Sigmoid colon (tissue), 7 donors: ENCODE data around the gene KMT2B. TPM values are rescaled to one million over a fixed set of nuclear protein-coding genes. Genes with fewer than 3 reads are reported as not detected.

Experiments used
- DNase-seq: peaks from one replicate; pipeline ENCODE4 v3.0.0-alpha.2; 2019
- H3K27ac ChIP-seq, 4 donors: fragments of 200-600 bp; sonication (generic); one replicate each; pipeline ENCODE4 v1.5.1; 2016 to 2019; ENCODE audit warnings: mild to moderate bottlenecking in 1 of 4
- H3K27me3 ChIP-seq, 3 donors: fragments of 200-600 bp; sonication (generic); one replicate each; pipeline ENCODE4 v1.5.1; 2019; ENCODE audit warnings: mild to moderate bottlenecking in 1 of 3
- H3K36me3 ChIP-seq, 4 donors: fragments of 200-600 bp; sonication (generic); one replicate each; pipeline ENCODE4 v1.5.1; 2016 to 2019
- H3K4me1 ChIP-seq, 4 donors: fragments of 200-600 bp; sonication (generic); one replicate each; pipeline ENCODE4 v1.5.1; 2017 to 2019
- H3K4me3 ChIP-seq, 4 donors: fragments of 200-600 bp; sonication (generic); one replicate each; pipeline ENCODE4 v1.5.1; 2017 to 2019; ENCODE audit warnings: mild to moderate bottlenecking in 2 of 4, moderate library complexity in 1 of 4
- H3K9me3 ChIP-seq, 4 donors: fragments of 200-600 bp in 3 of 4; sonication (generic) in 3 of 4; one replicate each; pipeline versions ENCODE4 v1.5.1 to v1.6.1; 2013 to 2019
- CTCF ChIP-seq, 4 experiments: fragments of 450-650 bp in 3 of 4; fragments of 200-600 bp in 1 of 4; IDR thresholded peaks; one replicate each; pipeline ENCODE4 v1.5.1; 2016 to 2019; ENCODE audit warnings: antibody characterized with exemption in 4 of 4, mild to moderate bottlenecking in 3 of 4, moderate library complexity in 2 of 4
- EP300 ChIP-seq, 4 donors: sonication (generic); formaldehyde crosslinking; IDR thresholded peaks; one replicate each; pipeline ENCODE4 v1.6.1; 2017; ENCODE audit warnings: antibody characterized with exemption in 4 of 4
- POLR2A ChIP-seq, 2 donors: fragments of 450-650 bp; IDR thresholded peaks; one replicate each; pipeline ENCODE4 v1.6.1; 2016; ENCODE audit warnings: antibody characterized with exemption in 2 of 2, mild to moderate bottlenecking in 2 of 2, moderate library complexity in 2 of 2
- POLR2AphosphoS5 ChIP-seq, 4 donors: sonication (generic); formaldehyde crosslinking; IDR thresholded peaks; one replicate each; pipeline ENCODE4 v1.6.1; 2017; ENCODE audit warnings: antibody characterized with exemption in 4 of 4
- WGBS, 2 donors: extraction: QIAGEN DNeasy Blood & Tissue Kit; methylation state at CpG; one replicate each; pipeline ENCODE4 v1.1.7; 2013; 5-methylcytosine and 5-hydroxymethylcytosine counted together
- intact Hi-C: fragments of 100-400 bp; cut with DNase I; formaldehyde crosslinking; loops from one replicate; pipeline ENCODE4 v1.15.1; 2023
- polyA plus RNA-seq, 3 donors: library from polyadenylated mRNA; stranded (reverse); fragments of 200-250 nt; gene quantifications; one replicate each; pipeline ENCODE4 v1.2.3, GENCODE V29; 2013
- total RNA-seq, 4 donors: library from RNA; depleted of rRNA; stranded (reverse); fragments of >200 nt; gene quantifications; one replicate each; pipeline ENCODE4 v1.1.0, GENCODE V29; 2016
- donor health status: healthy with polysubstance abuse.
- donor health status: Bipolar disorder and iron deficiency.
- donor health status: healthy.

KMT2B gene
- total and polyA plus RNA-seq, 7 donors = 6.4 to 32.2 (median 12.3) TPM

GRCh38 chr19:35774274-35775045, 56.7 kb downstream of the KMT2B start:
- H3K4me3 ChIP-seq = peak overlapping the region in 3 of 4 donors; percentile 76 to 97 (median 78)
- H3K27me3 ChIP-seq = no peaks in the 10 kb centered on the region
- H3K36me3 ChIP-seq = peaks cover 0 to 15% (median 3%) of the 10 kb centered on the region in 4 donors
- H3K27ac ChIP-seq = no peak overlapping the region
- DNase-seq = no peak
- 23 to 58% methylated on average over 16 of the region's 16 CpGs for WGBS, 2 donors
- H3K4me1 ChIP-seq = peaks cover 0 to 19% (median 14%) of the 10 kb centered on the region in 4 donors
- no peak for TF ChIP-seq POLR2A (IDR thresholded peaks at IDR 0.05)
- TF ChIP-seq CTCF (IDR thresholded peaks at IDR 0.05) = no peak
- no peak for TF ChIP-seq EP300 (IDR thresholded peaks at IDR 0.05)
- no peak for TF ChIP-seq POLR2AphosphoS5 (IDR thresholded peaks at IDR 0.05)
- H3K9me3 ChIP-seq = no peaks in the 10 kb centered on the region
- intact Hi-C loops = loop anchor here (5.0 kb wide), 2 partner anchors 123 to 158 kb away; no protein-coding TSS in a partner anchor

- H3K27ac ChIP-seq = no peak overlapping the region
- peaks cover 0 to 16% (median 3%) of the 10 kb centered on the region in 4 donors for H3K36me3 ChIP-seq
- no peak for DNase-seq
- H3K9me3 ChIP-seq = no peaks in the 10 kb centered on the region
- peaks cover 0 to 19% (median 14%) of the 10 kb centered on the region in 4 donors for H3K4me1 ChIP-seq
- 8 to 37% methylated on average over 9 of the region's 9 CpGs for WGBS, 2 donors
- H3K27me3 ChIP-seq = no peaks in the 10 kb centered on the region
- TF ChIP-seq CTCF (IDR thresholded peaks at IDR 0.05) = no peak
- TF ChIP-seq POLR2A (IDR thresholded peaks at IDR 0.05) = no peak
- no peak for TF ChIP-seq POLR2AphosphoS5 (IDR thresholded peaks at IDR 0.05)
- no peak for TF ChIP-seq EP300 (IDR thresholded peaks at IDR 0.05)
- intact Hi-C loops = loop anchor here (5.0 kb wide), 2 partner anchors 122 to 157 kb away; no protein-coding TSS in a partner anchor
- H3K4me3 ChIP-seq = peak overlapping the region in 3 of 4 donors; percentile 76 to 97 (median 78)
These were observed 57.2 kb downstream of the KMT2B start for GRCh38 chr19:35775046-35775297.

GRCh38 chr19:35775298-35776101, 57.7 kb downstream of the KMT2B start, which contains the start of gene ARHGAP33:
Gene ARHGAP33, plus strand, starts transcription at chr19:35775564. Its CDS starts 95 bp downstream, at chr19:35775659.
- Histone ChIP-seq H3K9me3 (no peaks in the 10 kb centered on the region), H3K27me3 (no peaks in the 10 kb centered on the region), H3K4me1 (peaks cover 0 to 19% (median 14%) of the 10 kb centered on the region in 4 donors), H3K4me3 (peak within 1 kb of the TSS; percentile 76 to 97 (median 81)), H3K36me3 (peaks cover 4 to 21% (median 6%) of the 10 kb centered on the region in 4 donors), H3K27ac (peak within 1 kb of the TSS in 3 of 4 donors; percentile 63 to 74 (median 69))
- WGBS, 2 donors = 0 to 1% methylated on average over 82 of the region's 82 CpGs
- DNase-seq = peak; percentile 99
- intact Hi-C loops = loop anchor here (5.0 kb wide), 2 partner anchors 122 to 157 kb away; no protein-coding TSS in a partner anchor
- no peak for TF ChIP-seq POLR2A (IDR thresholded peaks at IDR 0.05)
- TF ChIP-seq EP300 (IDR thresholded peaks at IDR 0.05) = no peak
- peak in 2 of 4 donors; percentile 33 to 43 for TF ChIP-seq POLR2AphosphoS5 (IDR thresholded peaks at IDR 0.05)
- TF ChIP-seq CTCF (IDR thresholded peaks at IDR 0.05) = no peak

GRCh38 chr19:35776102-35776788, 58.4 kb downstream of the KMT2B start:
- Histone ChIP-seq H3K36me3 (peaks cover 11 to 29% (median 13%) of the 10 kb centered on the region in 4 donors), H3K27me3 (no peaks in the 10 kb centered on the region), H3K9me3 (no peaks in the 10 kb centered on the region), H3K4me3 (peak overlapping the region; percentile 76 to 97 (median 81)), H3K27ac (peak overlapping the region in 3 of 4 donors; percentile 63 to 74 (median 69)), H3K4me1 (peaks cover 0 to 19% (median 14%) of the 10 kb centered on the region in 4 donors)
- intact Hi-C loops = loop anchor here (5.0 kb wide), 2 partner anchors 121 to 156 kb away; no protein-coding TSS in a partner anchor
- 65 to 66% methylated on average over 13 of the region's 13 CpGs for WGBS, 2 donors
- TF ChIP-seq POLR2A (IDR thresholded peaks at IDR 0.05) = no peak
- TF ChIP-seq POLR2AphosphoS5 (IDR thresholded peaks at IDR 0.05) = no peak
- no peak for TF ChIP-seq EP300 (IDR thresholded peaks at IDR 0.05)
- TF ChIP-seq CTCF (IDR thresholded peaks at IDR 0.05) = no peak
- no peak for DNase-seq
